Vagina (tissue), 2 donors: Measurements from ENCODE around the gene FZR1. TPM values are rescaled to one million over a fixed set of nuclear protein-coding genes. Genes with fewer than 3 reads are reported as not detected.

ENCODE experiments used
- DNase-seq, 2 donors: peaks; one replicate each; pipeline ENCODE4 v3.0.0-alpha.2; 2017; ENCODE audit errors: extremely low spot score in 2 of 2
- H3K27ac ChIP-seq: fragments of 200-600 bp; sonication (generic); one replicate; pipeline ENCODE4 v1.5.1; 2019
- H3K27me3 ChIP-seq: fragments of 200-600 bp; sonication (generic); one replicate; pipeline ENCODE4 v1.5.1; 2019
- H3K36me3 ChIP-seq, 2 donors: fragments of 200-600 bp; sonication (generic); one replicate each; pipeline ENCODE4 v1.5.1; 2017 to 2019
- H3K4me1 ChIP-seq: fragments of 200-600 bp; sonication (generic); one replicate; pipeline ENCODE4 v1.5.1; 2019
- H3K4me3 ChIP-seq, 2 donors: fragments of 200-600 bp; sonication (generic); 1 replicate in 1 of 2; 2 replicates in 1 of 2; pipeline ENCODE4 v1.5.1; 2016 to 2019
- H3K9me3 ChIP-seq: fragments of 200-600 bp; sonication (generic); one replicate; pipeline ENCODE4 v1.5.1; 2019
- CTCF ChIP-seq, 3 experiments: fragments of 450-650 bp in 2 of 3; fragments of 200-600 bp in 1 of 3; sonication (generic) in 1 of 3; IDR thresholded peaks; one replicate each; pipeline ENCODE4 v1.5.1; 2017 to 2019; ENCODE audit warnings: antibody characterized with exemption in 3 of 3, mild to moderate bottlenecking in 2 of 3, moderate library complexity in 2 of 3
- POLR2A ChIP-seq, 2 donors: fragments of 450-650 bp; IDR thresholded peaks; one replicate each; pipeline ENCODE4 v1.6.1; 2017; ENCODE audit warnings: antibody characterized with exemption in 2 of 2, mild to moderate bottlenecking in 2 of 2, moderate library complexity in 2 of 2
- POLR2AphosphoS5 ChIP-seq, 2 donors: sonication (generic); formaldehyde crosslinking; IDR thresholded peaks; one replicate each; pipeline ENCODE4 v1.9.0; 2017; ENCODE audit warnings: antibody characterized with exemption in 2 of 2, mild to moderate bottlenecking in 2 of 2, low read depth in 1 of 2; ENCODE audit not compliant: insufficient read depth in 1 of 2
- intact Hi-C: fragments of 100-400 bp; cut with DNase I; formaldehyde crosslinking; loops from one replicate; pipeline ENCODE4 v1.15.1; 2023
- small RNA-seq: library from RNA; depleted of rRNA; stranded (forward); fragments of <200 nt; gene quantifications from one replicate; pipeline ENCODE3, GENCODE V24; 2016
- total RNA-seq: library from RNA; depleted of rRNA; stranded (reverse); fragments of >200 nt; gene quantifications from one replicate; pipeline ENCODE4 v1.2.3, GENCODE V29; 2016

Gene FZR1
- total RNA-seq, 1 donor from 2014 or later, result 29.2 TPM

GRCh38 chr19:3585301-3586126, 79.4 kb downstream of the FZR1 start, which contains the start of gene GIPC3:
GIPC3 (plus strand) TSS chr19:3585478; CDS start chr19:3585598, 120 bp downstream.
- Histone ChIP-seq H3K27me3 (no peaks in the 10 kb centered on the region), H3K27ac (no peak within 1 kb of the TSS), H3K4me3 (peak within 1 kb of the TSS; percentile 31 to 50), H3K4me1 (peaks cover 14% of the 10 kb centered on the region), H3K36me3 (no peaks in the 10 kb centered on the region), H3K9me3 (no peaks in the 10 kb centered on the region)
- intact Hi-C loops, result loop anchor here (2.0 kb wide), 1 partner anchor 33 kb away; no protein-coding TSS in a partner anchor
- DNase-seq, result no peak
- no peak for TF ChIP-seq POLR2A (IDR thresholded peaks at IDR 0.05)
- no peak for TF ChIP-seq POLR2AphosphoS5 (IDR thresholded peaks at IDR 0.05; ENCODE audit: insufficient read depth in 1 of 2, low read depth in 1 of 2)
- no peak for TF ChIP-seq CTCF (IDR thresholded peaks at IDR 0.05)

GRCh38 chr19:3586127-3586626, 80.1 kb downstream of the FZR1 start:
- Histone ChIP-seq H3K36me3 (no peaks in the 10 kb centered on the region), H3K4me1 (peaks cover 14% of the 10 kb centered on the region), H3K27me3 (no peaks in the 10 kb centered on the region), H3K27ac (no peak overlapping the region), H3K4me3 (peak overlapping the region; percentile 31 to 50), H3K9me3 (no peaks in the 10 kb centered on the region)
- intact Hi-C loops, result loop anchor here (2.0 kb wide), 1 partner anchor 33 kb away; no protein-coding TSS in a partner anchor
- TF ChIP-seq CTCF (IDR thresholded peaks at IDR 0.05), result peak in 1 of 3 experiments; percentile 19
- no peak for TF ChIP-seq POLR2A (IDR thresholded peaks at IDR 0.05)
- no peak for TF ChIP-seq POLR2AphosphoS5 (IDR thresholded peaks at IDR 0.05; ENCODE audit: insufficient read depth in 1 of 2, low read depth in 1 of 2)
- DNase-seq, result no peak

- H3K4me3 ChIP-seq, result no peak overlapping the region
- no peak for DNase-seq
- H3K27ac ChIP-seq, result no peak overlapping the region
- TF ChIP-seq POLR2AphosphoS5 (IDR thresholded peaks at IDR 0.05; ENCODE audit: insufficient read depth in 1 of 2, low read depth in 1 of 2) (no peak), POLR2A (IDR thresholded peaks at IDR 0.05) (no peak), CTCF (IDR thresholded peaks at IDR 0.05) (no peak)
- intact Hi-C loops, result loop anchor here (2.0 kb wide), 1 partner anchor 32 kb away; no protein-coding TSS in a partner anchor
- no peaks in the 10 kb centered on the region for H3K9me3 ChIP-seq
- no peaks in the 10 kb centered on the region for H3K36me3 ChIP-seq
- H3K4me1 ChIP-seq, result peaks cover 14% of the 10 kb centered on the region
- H3K27me3 ChIP-seq, result no peaks in the 10 kb centered on the region
Measured at GRCh38 chr19:3586707-3587346, 80.7 kb downstream of the FZR1 start.

Small RNAs within 50 kb of the gene (small RNA-seq; reads per million reads assigned to genes)
- gene AC005786.1, result not detected
- not detected for gene RF00212

Other genes with a start within 250 kb of the FZR1 start
- 142 TPM for gene NFIC, start 139.7 kb upstream of the FZR1 start, total RNA-seq
- gene SMIM24, start 25.8 kb upstream of the FZR1 start, total RNA-seq, result not detected
- gene SMIM44, start 22.9 kb upstream of the FZR1 start, total RNA-seq, result not detected
- gene DOHH, start 5.6 kb upstream of the FZR1 start, total RNA-seq, result 15.0 TPM
- not detected for gene TEKTIP1, start 32.9 kb downstream of the FZR1 start, total RNA-seq
- 48.4 TPM for gene MFSD12, start 51.3 kb downstream of the FZR1 start, total RNA-seq
- gene HMG20B, start 66.6 kb downstream of the FZR1 start, total RNA-seq, result 92.8 TPM
- gene GIPC3, start 79.2 kb downstream of the FZR1 start, total RNA-seq, result 0.25 TPM
- 1.7 TPM for gene TBXA2R, start 100.6 kb downstream of the FZR1 start, total RNA-seq
- 36.3 TPM for gene CACTIN, start 120.5 kb downstream of the FZR1 start, total RNA-seq
- gene PIP5K1C, start 194.2 kb downstream of the FZR1 start, total RNA-seq, result 24.1 TPM
- gene TJP3, start 202.1 kb downstream of the FZR1 start, total RNA-seq, result 17.7 TPM